ENCODE data around the gene S1PR4.

- TF ChIP-seq POLR2A (IDR thresholded peaks at IDR 0.05; ENCODE audit: low read depth, low read length) = no peak
- no peak; the same call in 1 of the 2 replicates for TF ChIP-seq POLR2AphosphoS5 (IDR thresholded peaks at IDR 0.05; ENCODE audit: low read depth, low read length)
Measured at GRCh38 chr19:3210347-3211017, 31.9 kb downstream of the S1PR4 start.

All from GM12892 (cell line).